ENCODE results near the gene NUP205. TPM values are rescaled to one million over a fixed set of nuclear protein-coding genes. Genes with fewer than 3 reads are reported as not detected.

NUP205 gene
- 100 to 1,000 TPM; 150 to 165 TPM for total RNA-seq

DNA sequence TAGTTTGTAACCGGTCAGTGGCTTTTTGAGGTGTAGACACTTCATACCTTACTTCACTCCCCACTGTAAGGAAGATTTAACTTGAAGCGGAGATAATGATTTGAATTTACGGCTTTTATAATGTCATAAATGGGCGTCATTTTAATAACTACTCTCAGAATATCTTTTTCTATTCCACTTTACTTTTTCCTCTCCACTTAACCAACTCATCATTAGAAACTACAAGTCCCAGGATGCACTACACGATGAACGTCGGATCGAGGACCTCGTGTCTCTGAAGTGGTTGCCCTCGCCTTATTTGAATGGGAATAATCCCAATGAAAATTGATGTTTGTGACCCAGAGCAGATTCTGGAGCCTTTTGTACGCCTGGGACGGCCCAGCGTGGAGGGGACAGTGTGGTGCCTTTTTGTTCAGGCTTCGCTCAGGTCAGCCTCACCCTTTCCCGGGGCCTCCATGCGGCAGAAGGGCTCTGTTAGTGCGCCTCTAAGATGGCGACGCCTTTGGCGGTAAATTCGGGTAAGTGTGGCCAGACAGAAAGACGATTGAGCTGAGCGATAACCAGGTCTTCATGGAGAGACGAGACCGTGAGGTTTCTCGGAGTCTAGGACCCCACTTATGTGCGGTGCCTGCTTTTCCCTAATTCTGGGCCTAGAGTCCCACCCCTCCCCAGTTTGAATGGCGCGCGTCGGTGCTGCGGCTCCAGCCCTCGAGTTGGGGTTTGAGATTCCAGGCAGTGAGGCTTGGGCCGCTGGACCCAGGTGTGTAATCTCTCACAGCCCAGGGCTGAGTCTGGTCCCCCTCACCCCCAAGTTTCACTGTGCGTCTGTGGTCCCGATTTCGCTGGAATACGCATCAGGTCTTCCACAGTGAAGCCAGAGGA is at the start of gene NUP205:
TSS of gene NUP205 (plus strand) at position 463 of the 882 bp plus-strand sequence. CDS start at position 491, 28 bp downstream.
- DNase-seq, result peak; percentile 81
- Mint-ChIP-seq H3K4me1 (peaks cover 27% of the 10 kb centered on the region), H3K27ac (no peak within 1 kb of the TSS), H3K4me3 (no peak within 1 kb of the TSS), H3K9me3 (ENCODE audit: low read depth) (no peaks in the 10 kb centered on the region), H3K36me3 (ENCODE audit: low read depth) (peaks cover 14% of the 10 kb centered on the region), H3K27me3 (no peaks in the 10 kb centered on the region)
- ChIA-PET POLR2A (interaction anchor here (1.1 kb wide), 1 partner anchor 107 kb away, joined by 6 read pairs; no protein-coding TSS in a partner anchor), CTCF (interaction anchor here (0.6 kb wide), 1 partner anchor 53 kb away, joined by 3 read pairs; no protein-coding TSS in a partner anchor)
- intact Hi-C loops (cut with DNase I, micrococcal nuclease), result loop anchor here (1.0 to 10.0 kb wide), 8 partner anchors 47 to 1243 kb away; partner anchors contain the start of genes CNOT4 (in 2 of the 2), STMP1 (in 2 of the 2), CYREN (in 1 of the 2) and MTPN (in 1 of the 2)
- ATAC-seq, result peak; percentile 84

DNA sequence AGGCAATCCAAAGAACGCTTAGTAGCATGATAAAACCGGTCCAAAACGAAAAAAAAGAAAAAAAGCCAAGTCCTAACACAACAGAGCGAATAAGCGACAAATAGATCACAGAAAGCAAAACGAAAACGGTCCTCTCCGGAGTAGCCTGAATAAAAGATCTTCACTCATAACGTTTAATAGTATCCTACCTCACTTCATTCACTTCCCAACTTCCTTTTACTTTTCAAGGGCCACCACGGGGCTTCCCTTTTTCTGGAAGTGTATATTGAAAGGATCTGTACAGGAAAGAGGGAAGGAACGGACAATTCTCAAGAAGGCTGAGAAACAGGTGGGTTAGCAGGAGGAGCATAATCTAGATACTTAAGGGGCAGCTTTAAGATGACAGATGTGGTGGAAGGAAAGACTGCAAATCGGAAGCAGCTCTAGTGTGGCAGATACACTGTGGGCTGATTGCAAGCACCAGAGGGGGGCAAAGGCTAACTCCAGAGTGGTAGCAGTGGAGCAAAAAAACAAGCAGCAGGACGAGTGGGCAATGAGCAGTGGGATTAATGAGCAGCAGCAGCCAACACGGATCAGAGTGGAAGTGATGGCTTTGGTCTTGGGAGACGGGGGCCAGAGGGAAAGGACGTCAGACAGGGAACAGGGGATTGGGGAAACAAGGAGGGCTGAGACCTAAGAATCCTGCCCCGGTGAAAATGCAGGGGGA is 48.7 kb upstream of the NUP205 start:
- ChIA-PET POLR2A (interaction anchor here (0.5 kb wide), 2 partner anchors 63 to 296 kb away, joined by 8 read pairs; no protein-coding TSS in a partner anchor), CTCF (interaction anchor here (0.6 to 0.8 kb wide), 5 partner anchors 9 to 235 kb away, joined by 3 to 5 read pairs (median 3); partner anchors contain the start of gene STMP1)

DNA sequence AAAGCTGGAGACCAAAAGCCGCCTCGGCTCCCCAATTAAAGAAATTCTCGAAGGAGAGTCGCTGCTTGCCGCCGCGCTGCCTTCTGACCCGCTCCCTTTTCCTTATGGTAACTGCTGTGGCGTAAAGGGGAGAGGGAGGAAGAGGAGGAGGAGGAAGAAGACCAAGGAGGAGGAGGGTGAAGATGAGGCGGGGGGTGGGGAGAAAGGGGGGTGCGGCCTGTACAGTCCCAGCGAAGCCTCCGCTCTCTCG is 48.2 kb upstream of the NUP205 start:
- no peak overlapping the region for H3K27ac Mint-ChIP-seq
- ATAC-seq (no peak), DNase-seq (no peak)
- intact Hi-C loops (cut with DNase I, micrococcal nuclease), result loop anchor here (1.0 to 2.0 kb wide), 3 partner anchors 49 to 97 kb away; no protein-coding TSS in a partner anchor
- ChIA-PET CTCF (interaction anchor here (0.6 to 0.8 kb wide), 4 partner anchors 9 to 153 kb away, joined by 3 to 5 read pairs (median 3); partner anchors contain the start of gene STMP1), POLR2A (interaction anchor here (0.5 kb wide), 1 partner anchor 297 kb away, joined by 8 read pairs; no protein-coding TSS in a partner anchor)
- peaks cover 20% of the 10 kb centered on the region for H3K4me1 Mint-ChIP-seq
- H3K27me3 Mint-ChIP-seq, result no peaks in the 10 kb centered on the region
- no peak overlapping the region for H3K4me3 Mint-ChIP-seq
- H3K9me3 Mint-ChIP-seq (ENCODE audit: low read depth), result no peaks in the 10 kb centered on the region
- H3K36me3 Mint-ChIP-seq (ENCODE audit: low read depth), result peaks cover 8% of the 10 kb centered on the region

More for the DNA sequence above, 48.7 kb upstream of the NUP205 start:
- Mint-ChIP-seq H3K4me3 (no peak overlapping the region), H3K27ac (no peak overlapping the region), H3K9me3 (ENCODE audit: low read depth) (no peaks in the 10 kb centered on the region), H3K36me3 (ENCODE audit: low read depth) (peaks cover 8% of the 10 kb centered on the region), H3K4me1 (peaks cover 20% of the 10 kb centered on the region), H3K27me3 (no peaks in the 10 kb centered on the region)
- peak; percentile 54 for DNase-seq
- intact Hi-C loops (cut with DNase I, micrococcal nuclease), result loop anchor here (1.0 to 2.0 kb wide), 3 partner anchors 48 to 96 kb away; no protein-coding TSS in a partner anchor
- peak; percentile 16 for ATAC-seq

GRCh38 chr7:135509839-135510591 is 47.7 kb upstream of the NUP205 start, which contains the start of gene CNOT4:
CNOT4 (minus strand) TSS chr7:135510102; CDS start chr7:135438331, 71,771 bp downstream.
- DNase-seq (peak; percentile 98), ATAC-seq (peak; percentile 94)
- intact Hi-C loops (cut with DNase I, micrococcal nuclease), result loop anchor here (1.0 to 5.0 kb wide), 11 partner anchors 47 to 864 kb away; partner anchors contain the start of genes MTPN (in 2 of the 2), NUP205 (in 2 of the 2), STMP1 (in 2 of the 2) and WDR91 (in 2 of the 2)
- POLR2A ChIA-PET, result interaction anchor here (0.5 kb wide), 1 partner anchor 49 kb away, joined by 3 read pairs; no protein-coding TSS in a partner anchor
- no peaks in the 10 kb centered on the region for H3K27me3 Mint-ChIP-seq
- no peak within 1 kb of the TSS for H3K4me3 Mint-ChIP-seq
- CTCF ChIA-PET, result interaction anchor here (0.8 kb wide), 1 partner anchor 92 kb away, joined by 3 read pairs; no protein-coding TSS in a partner anchor
- peaks cover 18% of the 10 kb centered on the region for H3K4me1 Mint-ChIP-seq
- H3K27ac Mint-ChIP-seq, result no peak within 1 kb of the TSS
- H3K36me3 Mint-ChIP-seq (ENCODE audit: low read depth), result peaks cover 5% of the 10 kb centered on the region
- H3K9me3 Mint-ChIP-seq (ENCODE audit: low read depth), result no peaks in the 10 kb centered on the region

- CTCF ChIA-PET, result interaction anchor here (0.6 to 0.7 kb wide), 2 partner anchors 135 to 824 kb away, joined by 3 to 4 read pairs; no protein-coding TSS in a partner anchor
- no peak overlapping the region for H3K4me3 Mint-ChIP-seq
- peaks cover 4% of the 10 kb centered on the region for H3K36me3 Mint-ChIP-seq (ENCODE audit: low read depth)
- DNase-seq (peak; percentile 16), ATAC-seq (no peak)
- H3K9me3 Mint-ChIP-seq (ENCODE audit: low read depth), result no peaks in the 10 kb centered on the region
- no peak overlapping the region for H3K27ac Mint-ChIP-seq
- POLR2A ChIA-PET, result interaction anchor here (0.5 kb wide), 1 partner anchor 49 kb away, joined by 3 read pairs; no protein-coding TSS in a partner anchor
- no peaks in the 10 kb centered on the region for H3K27me3 Mint-ChIP-seq
- peaks cover 17% of the 10 kb centered on the region for H3K4me1 Mint-ChIP-seq
- intact Hi-C loops (cut with DNase I, micrococcal nuclease), result loop anchor here (1.0 to 5.0 kb wide), 8 partner anchors 47 to 864 kb away; partner anchors contain the start of genes MTPN (in 2 of the 2), NUP205 (in 2 of the 2), STMP1 (in 2 of the 2) and WDR91 (in 2 of the 2)
These were observed 47.0 kb upstream of the NUP205 start for GRCh38 chr7:135510592-135511183.

DNA sequence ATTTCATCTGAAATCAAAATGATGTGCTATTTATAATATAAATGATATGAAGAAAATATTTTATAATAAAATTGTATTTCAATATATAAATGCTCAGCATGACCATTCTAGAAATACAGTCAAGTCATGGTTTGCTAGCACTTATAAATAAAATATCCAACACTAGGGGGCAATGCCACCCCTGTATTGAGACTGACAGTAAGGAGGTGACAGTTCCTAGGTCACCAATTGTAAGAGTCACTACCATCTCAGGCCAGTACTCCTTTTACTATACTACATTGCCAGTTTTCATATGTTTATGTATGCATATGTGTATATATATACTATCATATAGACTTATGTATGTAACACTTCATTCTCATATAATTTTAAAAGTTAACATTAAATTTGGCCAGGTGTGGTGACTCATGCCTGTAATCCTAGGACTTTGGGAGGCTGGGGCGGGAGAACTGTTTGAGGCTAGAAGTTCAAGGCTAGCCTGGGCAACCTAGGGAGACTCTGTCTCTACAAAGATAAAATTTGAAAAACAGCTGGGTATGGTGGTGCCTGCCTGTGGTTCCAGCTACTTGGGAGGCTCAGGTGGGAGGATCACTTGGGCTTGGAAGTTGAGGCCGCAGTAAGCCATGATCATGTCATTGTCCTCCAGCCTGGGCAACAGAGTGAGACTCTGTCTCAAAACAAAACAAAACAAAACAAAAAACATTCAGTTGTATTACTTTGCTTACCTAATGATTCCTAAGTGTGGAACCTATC is 45.4 kb upstream of the NUP205 start:
- intact Hi-C loops (cut with DNase I, micrococcal nuclease), result loop anchor here (1.0 to 5.0 kb wide), 3 partner anchors 132 to 465 kb away; partner anchors contain the start of gene MTPN (in 1 of the 2)
- peaks cover 10% of the 10 kb centered on the region for H3K4me1 Mint-ChIP-seq
- POLR2A ChIA-PET, result no interaction called here
- H3K4me3 Mint-ChIP-seq, result no peak overlapping the region
- no peaks in the 10 kb centered on the region for H3K27me3 Mint-ChIP-seq
- CTCF ChIA-PET, result interaction anchor here (0.6 kb wide), 1 partner anchor 74 kb away, joined by 3 read pairs; no protein-coding TSS in a partner anchor
- ATAC-seq (peak; percentile 16), DNase-seq (peak; percentile 37)
- H3K9me3 Mint-ChIP-seq (ENCODE audit: low read depth), result no peaks in the 10 kb centered on the region
- no peak overlapping the region for H3K27ac Mint-ChIP-seq
- H3K36me3 Mint-ChIP-seq (ENCODE audit: low read depth), result no peaks in the 10 kb centered on the region

DNA sequence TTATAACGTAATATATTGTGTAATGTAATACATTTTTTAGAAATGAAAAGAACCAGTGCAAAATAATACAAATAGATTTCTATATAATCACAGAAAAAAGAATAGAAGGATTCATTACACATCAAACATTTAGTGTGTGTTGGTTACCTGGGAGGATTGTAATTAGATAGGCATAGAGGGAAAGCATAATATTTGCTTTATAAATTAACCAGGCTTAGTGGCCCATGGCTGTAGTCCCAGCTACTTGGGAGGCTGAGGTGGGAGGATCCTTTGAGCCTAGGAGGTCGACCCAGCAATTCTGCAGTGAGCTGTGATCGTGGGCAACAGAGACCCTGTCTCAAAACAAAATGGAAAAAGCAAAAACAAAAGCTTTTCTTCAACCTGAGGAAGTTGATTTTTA is 42.9 kb upstream of the NUP205 start:
- ChIA-PET POLR2A (no interaction called here), CTCF (no interaction called here)
- Mint-ChIP-seq H3K27me3 (no peaks in the 10 kb centered on the region), H3K4me3 (no peak overlapping the region), H3K4me1 (no peaks in the 10 kb centered on the region), H3K9me3 (ENCODE audit: low read depth) (no peaks in the 10 kb centered on the region), H3K27ac (no peak overlapping the region), H3K36me3 (ENCODE audit: low read depth) (no peaks in the 10 kb centered on the region)
- ATAC-seq, result no peak
- intact Hi-C loops (cut with DNase I, micrococcal nuclease), result loop anchor here in 1 of 2 experiments (5.0 kb wide), 1 partner anchor 462 kb away; the partner anchor contains the start of gene MTPN
- DNase-seq, result no peak

GRCh38 chr7:135517060-135517459 is 40.7 kb upstream of the NUP205 start:
- ATAC-seq, result no peak
- H3K9me3 Mint-ChIP-seq (ENCODE audit: low read depth), result no peaks in the 10 kb centered on the region
- H3K36me3 Mint-ChIP-seq (ENCODE audit: low read depth), result no peaks in the 10 kb centered on the region
- no peak for DNase-seq
- no peaks in the 10 kb centered on the region for H3K4me1 Mint-ChIP-seq
- ChIA-PET CTCF (interaction anchor here (0.9 kb wide), 1 partner anchor 11 kb away, joined by 4 read pairs; no protein-coding TSS in a partner anchor), POLR2A (no interaction called here)
- H3K27ac Mint-ChIP-seq, result no peak overlapping the region
- intact Hi-C loops (cut with DNase I, micrococcal nuclease), result no loop called here
- no peak overlapping the region for H3K4me3 Mint-ChIP-seq
- no peaks in the 10 kb centered on the region for H3K27me3 Mint-ChIP-seq

DNA sequence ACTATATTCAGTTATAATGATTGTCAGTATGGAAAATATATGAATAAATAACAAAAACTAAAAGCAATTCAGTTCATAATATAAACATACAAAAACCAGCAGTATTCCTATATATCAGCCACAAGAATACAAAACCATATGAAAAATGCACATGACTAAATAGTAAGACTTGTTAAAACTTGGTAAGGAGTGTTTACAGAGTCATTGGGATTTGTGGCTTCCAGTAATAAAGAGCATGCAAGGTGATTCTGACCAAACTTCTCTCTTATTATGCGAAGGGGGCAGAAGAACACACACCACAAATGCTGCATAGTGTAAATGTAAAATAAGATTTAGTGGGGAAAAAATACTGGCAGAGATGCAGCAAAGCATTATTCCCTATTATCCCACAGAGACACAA is 39.0 kb upstream of the NUP205 start:
- Mint-ChIP-seq H3K9me3 (ENCODE audit: low read depth) (no peaks in the 10 kb centered on the region), H3K27me3 (no peaks in the 10 kb centered on the region), H3K27ac (no peak overlapping the region), H3K36me3 (ENCODE audit: low read depth) (no peaks in the 10 kb centered on the region), H3K4me3 (no peak overlapping the region), H3K4me1 (no peaks in the 10 kb centered on the region)
- CTCF ChIA-PET, result no interaction called here
- DNase-seq, result no peak
- intact Hi-C loops (cut with DNase I, micrococcal nuclease), result no loop called here
- POLR2A ChIA-PET, result no interaction called here
- ATAC-seq, result no peak

All from activated CD4-positive, alpha-beta T cell treated with anti-CD3 and anti-CD28 coated beads for 36 hours (primary cell).